Thoracic aorta (tissue), 2 donors: ENCODE measurements around the gene RIPK3. TPM values are rescaled to one million over a fixed set of nuclear protein-coding genes. Genes with fewer than 3 reads are reported as not detected.
"Not testable (repeated sequence)": the region's sequence is repeated elsewhere in the genome, so short reads cannot be mapped to it uniquely, and the experiment has no call there.

Source experiments
- ATAC-seq: fragments of 150-250 bp; one replicate; pipeline ENCODE4 v1.8.0; 2017; ENCODE audit warnings: low read depth; ENCODE audit not compliant: insufficient number of reproducible peaks, low FRiP score
- DNase-seq: peaks from one replicate; pipeline ENCODE4 v3.0.0-alpha.2; 2020; ENCODE audit warnings: low spot score
- H3K27ac ChIP-seq, 2 donors: fragments of 200-600 bp; sonication (generic); 1 replicate in 1 of 2; 2 replicates in 1 of 2; pipeline ENCODE4 v1.5.1; 2016; ENCODE audit warnings: mild to moderate bottlenecking in 2 of 2, moderate library complexity in 2 of 2
- H3K27me3 ChIP-seq: fragments of 200-600 bp; sonication (generic); replicated peaks from 2 replicates; pipeline ENCODE4 v1.6.0; 2016; ENCODE audit warnings: mild to moderate bottlenecking; ENCODE audit not compliant: insufficient read depth
- H3K36me3 ChIP-seq: fragments of 200-600 bp; sonication (generic); one replicate; pipeline ENCODE4 v1.5.1; 2016
- H3K4me1 ChIP-seq, 2 donors: fragments of 200-600 bp; sonication (generic); 1 replicate in 1 of 2; 2 replicates in 1 of 2; pipeline versions ENCODE4 v1.5.1 to v1.6.0; 2016; ENCODE audit warnings: low read depth in 2 of 2, mild to moderate bottlenecking in 1 of 2; ENCODE audit not compliant: control insufficient read depth in 1 of 2
- H3K4me3 ChIP-seq: fragments of 200-600 bp; sonication (generic); 2 replicates; pipeline ENCODE4 v1.5.1; 2016; ENCODE audit warnings: mild to moderate bottlenecking
- H3K9me3 ChIP-seq: fragments of 200-600 bp; sonication (generic); 2 replicates; pipeline ENCODE4 v1.5.1; 2016
- total RNA-seq, 2 donors: library from RNA; depleted of rRNA; stranded (reverse); fragments of >200 nt; gene quantifications; one replicate each; pipeline versions ENCODE4 v1.1.0 to v1.2.3, GENCODE V29; 2016
- TF ChIP-seq, protein P1 (sequence below): fragments of 200-600 bp; sonication (generic); IDR thresholded peaks from one replicate; pipeline ENCODE4 v1.5.1; 2019; ENCODE audit warnings: antibody characterized with exemption

The RIPK3 gene
- total RNA-seq, 2 donors from 2014 or later, result 6.8 to 17.9 TPM

- TF ChIP-seq, protein P1, sequence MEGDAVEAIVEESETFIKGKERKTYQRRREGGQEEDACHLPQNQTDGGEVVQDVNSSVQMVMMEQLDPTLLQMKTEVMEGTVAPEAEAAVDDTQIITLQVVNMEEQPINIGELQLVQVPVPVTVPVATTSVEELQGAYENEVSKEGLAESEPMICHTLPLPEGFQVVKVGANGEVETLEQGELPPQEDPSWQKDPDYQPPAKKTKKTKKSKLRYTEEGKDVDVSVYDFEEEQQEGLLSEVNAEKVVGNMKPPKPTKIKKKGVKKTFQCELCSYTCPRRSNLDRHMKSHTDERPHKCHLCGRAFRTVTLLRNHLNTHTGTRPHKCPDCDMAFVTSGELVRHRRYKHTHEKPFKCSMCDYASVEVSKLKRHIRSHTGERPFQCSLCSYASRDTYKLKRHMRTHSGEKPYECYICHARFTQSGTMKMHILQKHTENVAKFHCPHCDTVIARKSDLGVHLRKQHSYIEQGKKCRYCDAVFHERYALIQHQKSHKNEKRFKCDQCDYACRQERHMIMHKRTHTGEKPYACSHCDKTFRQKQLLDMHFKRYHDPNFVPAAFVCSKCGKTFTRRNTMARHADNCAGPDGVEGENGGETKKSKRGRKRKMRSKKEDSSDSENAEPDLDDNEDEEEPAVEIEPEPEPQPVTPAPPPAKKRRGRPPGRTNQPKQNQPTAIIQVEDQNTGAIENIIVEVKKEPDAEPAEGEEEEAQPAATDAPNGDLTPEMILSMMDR, result no peak
- ATAC-seq, result no peak
Observed at GRCh38 chr14:24360281-24360680, 20.5 kb upstream of the RIPK3 start.

GRCh38 chr14:24356208-24356607, 16.4 kb upstream of the RIPK3 start:
- TF ChIP-seq, protein P1, result no peak
- DNase-seq (no peak), ATAC-seq (no peak)
- no peaks in the 10 kb centered on the region for H3K36me3 ChIP-seq
- no peaks in the 10 kb centered on the region for H3K27me3 ChIP-seq
- no peak overlapping the region for H3K4me3 ChIP-seq
- H3K27ac ChIP-seq, result no peak overlapping the region
- no peaks in the 10 kb centered on the region for H3K4me1 ChIP-seq
- no peaks in the 10 kb centered on the region for H3K9me3 ChIP-seq

More at GRCh38 chr14:24360281-24360680, 20.5 kb upstream of the RIPK3 start:
- no peaks in the 10 kb centered on the region for H3K27me3 ChIP-seq
- no peaks in the 10 kb centered on the region for H3K36me3 ChIP-seq
- no peak overlapping the region for H3K4me3 ChIP-seq
- peaks cover 2 to 5% of the 10 kb centered on the region in 2 donors for H3K4me1 ChIP-seq
- H3K9me3 ChIP-seq, result no peaks in the 10 kb centered on the region
- no peak for DNase-seq
- H3K27ac ChIP-seq, result no peak overlapping the region

GRCh38 chr14:24355009-24355408, 15.2 kb upstream of the RIPK3 start:
- H3K4me3 ChIP-seq, result no peak overlapping the region
- H3K4me1 ChIP-seq, result no peaks in the 10 kb centered on the region
- ATAC-seq, result no peak
- no peak overlapping the region for H3K27ac ChIP-seq
- H3K9me3 ChIP-seq, result no peaks in the 10 kb centered on the region
- H3K27me3 ChIP-seq, result no peaks in the 10 kb centered on the region
- TF ChIP-seq, protein P1, result no peak
- no peaks in the 10 kb centered on the region for H3K36me3 ChIP-seq
- no peak for DNase-seq

DNA sequence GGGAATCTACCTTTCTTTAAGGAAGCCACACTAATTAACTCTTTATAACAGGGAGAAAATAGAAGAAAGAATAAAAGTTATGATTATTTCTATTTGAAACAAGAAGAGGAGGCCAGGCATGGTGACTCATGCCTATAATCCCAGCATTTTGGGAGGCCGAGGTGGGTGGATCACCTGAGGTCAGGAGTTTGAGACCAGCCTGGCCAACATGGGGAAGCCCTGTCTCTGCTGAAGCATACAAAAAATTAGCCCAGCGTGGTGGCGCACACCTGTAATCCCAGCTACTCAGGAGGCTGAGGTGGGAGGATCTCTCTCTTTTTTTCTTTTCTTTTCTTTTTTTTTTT, 14.7 kb upstream of the RIPK3 start:
- ATAC-seq, DNase-seq, H3K9me3 ChIP-seq, H3K27ac ChIP-seq, H3K4me3 ChIP-seq, H3K36me3 ChIP-seq, H3K4me1 ChIP-seq, H3K27me3 ChIP-seq: not testable (repeated sequence)

- no peaks in the 10 kb centered on the region for H3K36me3 ChIP-seq
- DNase-seq (no peak), ATAC-seq (no peak)
- no peak overlapping the region for H3K4me3 ChIP-seq
- TF ChIP-seq, protein P1, result no peak
- H3K4me1 ChIP-seq, result no peaks in the 10 kb centered on the region
- no peak overlapping the region for H3K27ac ChIP-seq
- H3K27me3 ChIP-seq, result no peaks in the 10 kb centered on the region
- no peaks in the 10 kb centered on the region for H3K9me3 ChIP-seq
Observed at GRCh38 chr14:24353559-24354481, 14.0 kb upstream of the RIPK3 start.
